Coronary artery (tissue), 2 donors: Measurements from ENCODE around the gene PBX1.

Source experiments
- DNase-seq: peaks from one replicate; pipeline ENCODE4 v3.0.0-alpha.2; 2017; ENCODE audit warnings: low spot score
- H3K27ac ChIP-seq, 2 donors: fragments of 200-600 bp; sonication (generic); one replicate each; pipeline ENCODE4 v1.5.1; 2016 to 2019
- H3K4me3 ChIP-seq: fragments of 200-600 bp; sonication (generic); 2 replicates; pipeline ENCODE4 v1.5.1; 2016; ENCODE audit warnings: mild to moderate bottlenecking, moderate library complexity
- CTCF ChIP-seq: fragments of 200-600 bp; sonication (generic); IDR thresholded peaks from one replicate; pipeline ENCODE4 v1.5.1; 2019; ENCODE audit warnings: antibody characterized with exemption

PBX1 gene

GRCh38 chr1:164613176-164613575, 54.2 kb downstream of the PBX1 start:
- Histone ChIP-seq H3K4me3 (no peak overlapping the region), H3K27ac (no peak overlapping the region)
- no peak for TF ChIP-seq CTCF
- DNase-seq: no peak

- no peak overlapping the region for H3K4me3 ChIP-seq
- no peak for TF ChIP-seq CTCF
- no peak for DNase-seq
- H3K27ac ChIP-seq: no peak overlapping the region
Observed at GRCh38 chr1:164614316-164614715, 55.3 kb downstream of the PBX1 start.

- H3K4me3 ChIP-seq: no peak overlapping the region
- no peak for DNase-seq
- no peak overlapping the region for H3K27ac ChIP-seq
- no peak for TF ChIP-seq CTCF
Observed at GRCh38 chr1:164617377-164618201, 58.6 kb downstream of the PBX1 start.

GRCh38 chr1:164618202-164618564, 59.2 kb downstream of the PBX1 start:
- no peak for DNase-seq
- TF ChIP-seq CTCF: no peak
- Histone ChIP-seq H3K4me3 (no peak overlapping the region), H3K27ac (no peak overlapping the region)

- TF ChIP-seq CTCF: no peak
- H3K27ac ChIP-seq: no peak overlapping the region
- no peak for DNase-seq
- no peak overlapping the region for H3K4me3 ChIP-seq
Observed at GRCh38 chr1:164619006-164619784, 60.2 kb downstream of the PBX1 start.

- TF ChIP-seq CTCF: no peak
- H3K27ac ChIP-seq: no peak overlapping the region
- H3K4me3 ChIP-seq: no peak overlapping the region
- no peak for DNase-seq
Observed at GRCh38 chr1:164622068-164622845, 63.3 kb downstream of the PBX1 start.
